ENCODE data around the gene ZNF529.

The ZNF529 gene

GRCh38 chr19:36508325-36508724, 64.8 kb downstream of the ZNF529 start:
- DNase-seq = no peak

GRCh38 chr19:36501973-36502372, 71.1 kb downstream of the ZNF529 start:
- DNase-seq = no peak

GRCh38 chr19:36497001-36497400, 76.1 kb downstream of the ZNF529 start:
- no peak for DNase-seq

Measured in CD4-positive, alpha-beta T cell treated with Interleukin-12 subunit alpha and Interleukin-12 subunit beta, for 1 hour (primary cell).